ENCODE data around the gene BLVRA.
"Not testable (repeated sequence)": the region's sequence is repeated elsewhere in the genome, so short reads cannot be mapped to it uniquely, and the experiment has no call there.

Gene BLVRA

GRCh38 chr7:43758029-43758821, at the start of gene BLVRA:
Gene BLVRA, plus strand, starts transcription at chr7:43758680. Its CDS starts 12,479 bp downstream, at chr7:43771159.
- no peak for DNase-seq

- no peak for DNase-seq
Observed at GRCh38 chr7:43711503-43711902, 47.0 kb upstream of the BLVRA start.

GRCh38 chr7:43715966-43716365, 42.5 kb upstream of the BLVRA start:
- not testable (repeated sequence) for DNase-seq

- DNase-seq: no peak
Observed at GRCh38 chr7:43716598-43716997, 41.9 kb upstream of the BLVRA start.

- DNase-seq: peak; percentile 42
Observed at GRCh38 chr7:43721193-43721806, 37.2 kb upstream of the BLVRA start.

- no peak for DNase-seq
Observed at GRCh38 chr7:43723007-43723341, 35.5 kb upstream of the BLVRA start.

GRCh38 chr7:43725251-43725650, 33.2 kb upstream of the BLVRA start:
- no peak for DNase-seq

GRCh38 chr7:43726466-43726865, 32.0 kb upstream of the BLVRA start:
- no peak for DNase-seq

- no peak for DNase-seq
Observed at GRCh38 chr7:43727003-43727402, 31.5 kb upstream of the BLVRA start.

- DNase-seq: no peak
Observed at GRCh38 chr7:43727494-43727893, 31.0 kb upstream of the BLVRA start.

GRCh38 chr7:43729214-43729923, 29.1 kb upstream of the BLVRA start, which contains the start of gene COA1:
Gene COA1, minus strand, starts transcription at chr7:43729523. Its CDS starts 80,909 bp downstream, at chr7:43648614.
- peak; percentile 87 for DNase-seq

- no peak for DNase-seq
Observed at GRCh38 chr7:43729924-43730248, 28.6 kb upstream of the BLVRA start.

- DNase-seq: not testable (repeated sequence)
Observed at GRCh38 chr7:43731494-43731893, 27.0 kb upstream of the BLVRA start.

- DNase-seq: not testable (repeated sequence)
Observed at GRCh38 chr7:43734575-43735332, 23.7 kb upstream of the BLVRA start.

GRCh38 chr7:43735403-43735801, 23.1 kb upstream of the BLVRA start:
- DNase-seq: no peak

GRCh38 chr7:43735802-43736603, 22.5 kb upstream of the BLVRA start:
- no peak for DNase-seq

GRCh38 chr7:43737467-43738127, 20.9 kb upstream of the BLVRA start:
- DNase-seq: no peak

GRCh38 chr7:43742692-43743091, 15.8 kb upstream of the BLVRA start:
- no peak for DNase-seq

- no peak for DNase-seq
Observed at GRCh38 chr7:43747328-43748105, 11.0 kb upstream of the BLVRA start.

GRCh38 chr7:43749383-43749940, 9.0 kb upstream of the BLVRA start:
- DNase-seq: no peak
